ENCODE measurements around the gene CCNJL.
A peak's percentile ranks its signal among the peaks of the same experiment; 100 is the strongest.
"Not testable (repeated sequence)": the region's sequence is repeated elsewhere in the genome, so short reads cannot be mapped to it uniquely, and the experiment has no call there.

The CCNJL gene

DNA sequence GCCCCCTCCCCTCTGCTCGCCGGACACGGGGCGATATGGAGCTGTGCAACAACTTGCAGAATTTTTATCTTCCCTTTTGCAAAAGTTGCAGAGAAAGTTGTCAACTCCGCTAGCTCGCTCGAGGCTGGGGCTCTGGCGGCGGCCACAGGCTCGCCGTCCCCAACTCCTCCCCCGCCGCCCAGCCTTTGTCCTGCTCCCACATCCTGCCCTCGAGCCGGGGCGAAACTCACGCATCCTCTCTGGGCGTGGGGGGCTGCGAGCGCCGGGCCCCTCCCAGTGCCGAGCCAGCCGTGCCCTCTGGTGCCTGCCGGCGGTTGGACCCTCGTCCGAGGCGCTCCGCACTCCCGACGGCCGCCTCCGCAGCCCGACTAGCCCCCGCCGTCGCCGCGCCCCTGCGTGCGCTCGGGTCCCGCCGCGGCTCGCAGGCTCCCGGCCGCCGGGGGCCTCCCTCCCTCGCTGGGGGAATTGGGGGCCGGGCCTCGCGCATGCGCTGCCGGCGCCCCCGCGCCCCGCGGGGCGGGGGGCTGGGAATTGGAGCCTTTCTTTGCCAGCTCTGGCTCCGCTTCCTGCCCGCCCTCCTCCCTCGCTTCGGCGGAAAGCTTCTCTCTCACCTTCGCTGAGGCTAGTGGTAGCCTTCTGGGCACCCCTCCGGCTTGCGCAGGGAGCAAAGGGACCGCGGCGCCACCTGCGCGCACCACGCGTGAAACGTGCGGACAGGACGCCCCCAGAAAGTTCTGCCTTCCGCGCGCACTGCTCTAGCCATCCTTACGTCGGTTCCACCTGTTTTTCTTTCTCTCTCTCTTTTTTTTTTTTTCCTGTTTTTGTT is at the start of gene CCNJL:
Gene CCNJL, minus strand, starts transcription at position 431 of the 826 bp plus-strand sequence. CDS start 641 bp downstream, outside the sequence.
- peak in 1 of 2 donors; percentile 40 for DNase-seq

DNA sequence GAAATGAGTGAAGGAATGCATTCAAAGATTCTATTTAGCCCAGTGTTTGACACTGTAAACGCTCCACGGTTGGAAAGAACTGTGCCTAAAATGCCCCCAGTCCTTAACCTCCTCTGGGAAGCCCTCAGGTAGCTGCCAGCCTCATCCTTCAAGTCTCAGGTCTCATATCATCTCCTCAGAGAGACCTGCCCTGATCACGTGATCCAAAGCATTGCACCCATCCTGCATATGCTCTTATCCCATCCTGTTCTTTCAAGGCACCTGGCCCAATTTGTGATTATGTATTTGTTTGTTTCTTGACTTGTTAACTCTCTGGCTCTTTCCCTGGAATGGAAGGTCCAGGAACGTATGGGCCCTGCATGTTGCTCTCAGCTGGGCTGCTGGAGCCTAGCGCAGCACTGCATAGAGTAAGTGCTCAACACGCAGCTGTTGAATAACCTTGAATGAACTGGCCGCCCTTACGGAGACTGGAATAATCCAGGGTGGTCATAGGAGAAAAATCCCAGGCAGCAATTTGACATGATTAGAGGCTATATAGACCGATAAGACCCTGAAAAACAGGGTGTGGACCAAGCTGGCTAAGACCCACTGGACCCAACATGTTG is 49.4 kb upstream of the CCNJL start:
- no peak for DNase-seq

GRCh38 chr5:160360310-160360709 is 47.9 kb upstream of the CCNJL start:
- DNase-seq, result no peak

DNA sequence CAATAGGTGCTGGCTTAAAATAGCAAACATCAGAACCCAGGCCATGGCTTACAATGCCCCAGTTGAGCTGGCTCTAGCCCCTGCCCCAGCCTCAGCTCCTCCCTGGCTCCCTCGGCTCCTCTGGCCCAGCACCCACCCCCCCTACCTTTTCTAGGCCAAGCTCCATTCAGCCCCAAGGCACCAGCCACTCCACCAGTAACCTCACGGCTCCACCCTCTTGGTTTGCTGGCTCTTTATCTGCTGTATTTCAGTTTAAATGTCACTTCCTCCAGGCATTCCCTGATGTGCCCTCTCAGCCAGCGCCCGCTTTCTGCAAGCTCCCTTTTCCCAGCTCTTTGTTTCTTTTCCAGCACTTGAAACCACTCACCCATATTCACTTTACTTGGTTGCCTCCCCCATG is 47.5 kb upstream of the CCNJL start:
- no peak for DNase-seq

- no peak for DNase-seq
These were observed 46.9 kb upstream of the CCNJL start for GRCh38 chr5:160359242-160359641.

GRCh38 chr5:160357861-160358411 is 45.6 kb upstream of the CCNJL start:
- no peak for DNase-seq

- DNase-seq, result no peak
These were observed 45.0 kb upstream of the CCNJL start for GRCh38 chr5:160357394-160357793.

- no peak for DNase-seq
These were observed 44.4 kb upstream of the CCNJL start for GRCh38 chr5:160356550-160357347.

- DNase-seq, result no peak
These were observed 42.3 kb upstream of the CCNJL start for GRCh38 chr5:160354666-160355065.

- DNase-seq, result peak; percentile 36 to 55
These were observed 41.0 kb upstream of the CCNJL start for GRCh38 chr5:160353379-160353778.

DNA sequence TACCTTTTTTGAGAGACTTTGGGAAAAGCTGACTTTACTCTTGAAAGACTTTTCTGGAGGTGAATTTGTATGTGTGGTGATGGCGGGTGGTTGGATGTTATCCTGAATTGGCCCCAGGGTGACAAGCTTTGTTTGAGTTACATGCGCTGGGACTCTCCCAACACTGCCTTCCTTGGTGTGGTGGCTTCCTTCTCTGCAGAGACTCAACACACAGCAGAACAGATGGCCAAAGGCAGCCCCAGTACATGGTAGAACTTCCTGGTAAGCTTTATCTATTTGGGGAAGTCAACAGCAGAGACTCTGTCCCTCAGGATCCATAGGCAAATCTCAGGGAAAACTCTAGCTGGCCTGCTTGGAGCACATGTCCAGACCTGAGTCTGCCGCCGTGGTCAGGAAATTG is 39.9 kb upstream of the CCNJL start:
- DNase-seq, result no peak

DNA sequence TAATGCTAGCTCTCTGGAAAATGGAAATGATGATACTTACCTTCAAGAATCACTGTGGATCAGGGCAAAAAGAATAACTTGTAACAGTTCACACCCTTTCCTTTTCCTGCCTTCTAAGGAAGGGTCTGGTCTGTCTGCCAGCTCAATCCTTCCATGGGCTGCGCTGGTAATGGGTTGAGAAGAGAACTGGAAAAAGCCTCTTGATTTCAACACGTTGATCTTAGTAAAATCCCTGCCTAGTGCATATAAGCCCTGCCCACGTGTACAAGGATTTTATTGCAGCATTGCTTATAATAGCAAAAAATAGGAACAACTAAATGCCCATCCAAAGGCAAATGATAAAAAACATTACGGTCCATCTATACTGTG is 37.6 kb upstream of the CCNJL start:
- DNase-seq, result no peak

- no peak for DNase-seq
These were observed 37.0 kb upstream of the CCNJL start for GRCh38 chr5:160349249-160349934.

DNA sequence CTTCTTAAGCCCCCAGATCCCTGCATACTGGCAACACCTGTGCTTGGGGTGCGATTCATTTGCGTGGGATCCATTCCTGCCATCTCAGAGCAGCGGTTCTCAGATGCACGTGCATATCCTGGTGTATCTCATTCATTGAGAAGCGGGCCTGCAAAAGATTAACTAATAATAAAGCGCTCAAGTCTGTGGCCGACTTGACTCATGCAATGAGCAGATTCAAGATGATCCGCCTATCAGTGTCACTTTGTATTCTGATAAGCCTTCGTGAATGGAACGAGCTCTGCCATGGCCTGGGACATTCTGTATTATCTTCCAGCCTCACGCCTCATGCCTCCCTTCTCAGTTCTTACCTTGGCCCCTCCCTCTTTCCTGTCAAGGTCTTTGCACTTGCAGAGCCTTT is 35.7 kb upstream of the CCNJL start:
- DNase-seq, result no peak

- DNase-seq, result no peak
These were observed 35.1 kb upstream of the CCNJL start for GRCh38 chr5:160347448-160347847.

- no peak for DNase-seq
These were observed 30.1 kb upstream of the CCNJL start for GRCh38 chr5:160342413-160342941.

DNA sequence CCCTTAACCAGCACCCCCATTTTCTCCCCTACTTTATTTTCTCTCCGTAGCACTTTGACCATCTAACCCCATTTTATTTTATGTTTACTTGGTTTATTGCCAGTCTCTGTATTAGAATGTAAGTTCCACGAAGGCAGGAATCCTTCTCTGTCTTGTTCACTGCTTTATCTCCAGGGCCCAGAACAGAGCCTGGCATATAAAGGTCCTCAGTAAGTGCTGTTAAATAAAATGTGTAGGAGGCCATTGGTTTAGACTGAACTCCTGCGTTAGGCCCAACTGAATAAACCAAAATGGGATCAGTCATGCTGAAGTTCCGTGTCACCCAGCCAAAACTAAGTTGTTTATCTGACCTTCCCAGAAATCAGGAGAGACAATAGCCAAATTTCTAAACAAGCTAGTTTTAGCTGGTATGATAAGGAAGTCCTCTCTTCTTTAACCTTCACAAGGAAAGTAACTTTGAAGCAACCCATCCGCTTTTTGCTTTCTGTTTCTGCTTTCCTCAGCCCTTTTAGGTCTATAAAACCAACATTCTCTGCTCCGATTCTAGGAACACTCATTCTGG is 29.0 kb upstream of the CCNJL start:
- no peak for DNase-seq

- DNase-seq, result not testable (repeated sequence)
These were observed 28.1 kb upstream of the CCNJL start for GRCh38 chr5:160340513-160340912.

DNA sequence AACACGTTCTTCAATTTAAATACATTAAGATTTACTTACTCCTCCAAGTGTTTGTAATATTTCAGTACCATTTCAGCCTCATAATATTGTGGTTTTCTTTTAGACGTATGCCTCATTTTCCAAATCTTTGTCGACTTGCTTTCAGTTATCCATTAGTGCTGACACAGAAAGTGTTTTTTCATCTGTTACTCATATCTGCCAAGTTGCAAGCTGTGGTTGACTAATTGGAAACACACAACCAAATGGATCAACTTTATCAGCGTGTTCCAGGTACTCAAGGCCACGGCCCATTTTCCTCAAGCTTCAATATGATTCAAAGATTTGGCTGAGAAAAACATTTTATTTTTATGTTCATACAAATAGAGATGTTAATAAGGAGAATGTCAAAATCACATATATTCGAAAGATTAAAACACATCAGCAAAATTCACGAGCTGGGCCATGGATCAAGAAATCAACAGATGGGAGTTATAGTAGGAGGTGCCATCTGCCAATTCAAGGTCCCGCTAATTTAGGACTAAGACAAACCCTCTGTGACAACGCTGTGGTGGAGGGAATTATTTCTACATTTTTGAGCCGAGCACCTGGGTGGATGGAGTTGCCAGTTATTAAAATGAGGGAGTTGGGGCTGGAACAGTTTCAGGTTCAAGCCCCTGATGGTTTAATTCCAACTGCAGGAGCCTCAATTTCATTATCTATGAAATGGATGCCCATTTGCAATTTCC is 27.2 kb upstream of the CCNJL start:
- no peak for DNase-seq

DNA sequence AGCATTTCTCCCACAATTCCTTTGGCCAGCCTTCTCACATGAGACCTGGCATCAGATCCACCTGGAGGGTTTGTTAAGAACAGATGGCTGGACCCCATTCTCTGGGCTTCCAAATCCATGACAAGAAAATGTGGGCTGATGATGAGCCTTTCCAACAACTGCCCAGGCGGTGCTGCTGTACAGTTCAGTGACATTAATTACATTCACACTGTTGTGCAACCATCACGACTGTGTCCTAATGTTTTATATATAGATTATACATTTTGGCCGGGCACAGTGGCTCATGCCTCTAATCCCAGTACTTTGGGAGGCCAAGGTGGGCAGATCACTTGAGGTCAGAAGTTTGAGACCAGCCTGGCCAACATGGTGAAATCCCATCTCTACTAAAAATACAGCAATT is 22.4 kb upstream of the CCNJL start:
- not testable (repeated sequence) for DNase-seq

- no peak for DNase-seq
These were observed 21.4 kb upstream of the CCNJL start for GRCh38 chr5:160333721-160334120.

Measured in hippocampal formation (tissue), 2 donors.